ENCODE data around the gene PLPP4. TPM values are rescaled to one million over a fixed set of nuclear protein-coding genes. Genes with fewer than 3 reads are reported as not detected.

Gene PLPP4
- total RNA-seq, 4 donors from 2014 or later, result 0.54 to 2.7 TPM; not detected in 2

GRCh38 chr10:120606051-120606764 is 149.2 kb downstream of the PLPP4 start:
- intact Hi-C loops (cut with DNase I), result no loop called here
- H3K4me3 ChIP-seq (replicated peaks in 1 of 3), result no peak overlapping the region
- H3K27me3 ChIP-seq, result no peaks in the 10 kb centered on the region
- 59 to 69% methylated on average over 5 of the region's 5 CpGs for WGBS, 2 donors
- no peak overlapping the region for H3K27ac ChIP-seq
- no peaks in the 10 kb centered on the region for H3K9me3 ChIP-seq
- no peak for DNase-seq
- no peaks in the 10 kb centered on the region for H3K36me3 ChIP-seq
- no peak for TF ChIP-seq POLR2A (IDR thresholded peaks at IDR 0.05)
- TF ChIP-seq CTCF (IDR thresholded peaks at IDR 0.05), result no peak
- H3K4me1 ChIP-seq, result no peaks in the 10 kb centered on the region

GRCh38 chr10:120607016-120607709 is 150.1 kb downstream of the PLPP4 start:
- no peaks in the 10 kb centered on the region for H3K36me3 ChIP-seq
- no peak overlapping the region for H3K27ac ChIP-seq
- TF ChIP-seq CTCF (IDR thresholded peaks at IDR 0.05) (no peak), POLR2A (IDR thresholded peaks at IDR 0.05) (no peak)
- no peaks in the 10 kb centered on the region for H3K4me1 ChIP-seq
- no peaks in the 10 kb centered on the region for H3K9me3 ChIP-seq
- intact Hi-C loops (cut with DNase I), result no loop called here
- H3K4me3 ChIP-seq (replicated peaks in 1 of 3), result no peak overlapping the region
- no peaks in the 10 kb centered on the region for H3K27me3 ChIP-seq
- WGBS, 2 donors, result 79 to 85% methylated on average over 2 of the region's 2 CpGs
- DNase-seq, result no peak

GRCh38 chr10:120607710-120608703 is 151.0 kb downstream of the PLPP4 start:
- intact Hi-C loops (cut with DNase I), result no loop called here
- no peak for DNase-seq
- H3K4me1 ChIP-seq, result no peaks in the 10 kb centered on the region
- H3K9me3 ChIP-seq, result no peaks in the 10 kb centered on the region
- H3K4me3 ChIP-seq (replicated peaks in 1 of 3), result no peak overlapping the region
- H3K27me3 ChIP-seq, result no peaks in the 10 kb centered on the region
- H3K27ac ChIP-seq, result no peak overlapping the region
- 85 to 93% methylated on average over 5 of the region's 5 CpGs for WGBS, 2 donors
- TF ChIP-seq CTCF (IDR thresholded peaks at IDR 0.05) (no peak), POLR2A (IDR thresholded peaks at IDR 0.05) (no peak)
- H3K36me3 ChIP-seq, result no peaks in the 10 kb centered on the region

GRCh38 chr10:120609006-120609405 is 152.0 kb downstream of the PLPP4 start:
- no peaks in the 10 kb centered on the region for H3K9me3 ChIP-seq
- DNase-seq, result no peak
- H3K4me1 ChIP-seq, result no peaks in the 10 kb centered on the region
- H3K4me3 ChIP-seq (replicated peaks in 1 of 3), result no peak overlapping the region
- no peak overlapping the region for H3K27ac ChIP-seq
- intact Hi-C loops (cut with DNase I), result no loop called here
- H3K36me3 ChIP-seq, result no peaks in the 10 kb centered on the region
- 56 to 64% methylated on average over 5 of the region's 5 CpGs for WGBS, 2 donors
- H3K27me3 ChIP-seq, result no peaks in the 10 kb centered on the region
- TF ChIP-seq CTCF (IDR thresholded peaks at IDR 0.05), result no peak
- TF ChIP-seq POLR2A (IDR thresholded peaks at IDR 0.05), result no peak
